Astrocyte of the hippocampus (primary cell): Measurements from ENCODE around the gene TIE1.

Experiments used
- DNase-seq: peaks from one replicate; pipeline ENCODE4 v3.0.0; 2011; ENCODE audit warnings: low read depth, low spot score

Gene TIE1

GRCh38 chr1:43312663-43313515 is 12.1 kb downstream of the TIE1 start:
- DNase-seq = no peak

- DNase-seq = no peak
Measured at GRCh38 chr1:43313771-43314170, 13.0 kb downstream of the TIE1 start.

DNA sequence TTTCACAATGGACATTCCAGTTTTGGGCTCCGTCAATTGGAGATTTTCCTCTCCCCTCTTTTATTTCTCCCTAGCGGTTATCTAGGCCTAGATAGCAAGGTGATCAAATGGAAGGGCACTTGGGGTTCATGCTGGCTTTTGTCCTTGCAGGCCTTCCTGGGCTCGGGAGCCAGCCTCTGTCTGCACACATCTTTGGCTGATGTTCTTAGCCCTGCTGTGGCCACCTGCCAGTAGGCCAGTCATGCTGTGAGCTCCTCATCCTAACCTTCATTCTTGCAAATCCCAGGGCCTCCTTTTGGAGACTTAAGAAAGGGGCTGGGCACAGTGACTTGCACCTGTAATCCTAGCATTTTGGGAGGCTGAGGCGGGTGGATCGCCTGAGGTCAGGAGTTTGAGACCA is 13.5 kb downstream of the TIE1 start:
- DNase-seq = no peak

GRCh38 chr1:43315481-43315880 is 14.7 kb downstream of the TIE1 start:
- no peak for DNase-seq

DNA sequence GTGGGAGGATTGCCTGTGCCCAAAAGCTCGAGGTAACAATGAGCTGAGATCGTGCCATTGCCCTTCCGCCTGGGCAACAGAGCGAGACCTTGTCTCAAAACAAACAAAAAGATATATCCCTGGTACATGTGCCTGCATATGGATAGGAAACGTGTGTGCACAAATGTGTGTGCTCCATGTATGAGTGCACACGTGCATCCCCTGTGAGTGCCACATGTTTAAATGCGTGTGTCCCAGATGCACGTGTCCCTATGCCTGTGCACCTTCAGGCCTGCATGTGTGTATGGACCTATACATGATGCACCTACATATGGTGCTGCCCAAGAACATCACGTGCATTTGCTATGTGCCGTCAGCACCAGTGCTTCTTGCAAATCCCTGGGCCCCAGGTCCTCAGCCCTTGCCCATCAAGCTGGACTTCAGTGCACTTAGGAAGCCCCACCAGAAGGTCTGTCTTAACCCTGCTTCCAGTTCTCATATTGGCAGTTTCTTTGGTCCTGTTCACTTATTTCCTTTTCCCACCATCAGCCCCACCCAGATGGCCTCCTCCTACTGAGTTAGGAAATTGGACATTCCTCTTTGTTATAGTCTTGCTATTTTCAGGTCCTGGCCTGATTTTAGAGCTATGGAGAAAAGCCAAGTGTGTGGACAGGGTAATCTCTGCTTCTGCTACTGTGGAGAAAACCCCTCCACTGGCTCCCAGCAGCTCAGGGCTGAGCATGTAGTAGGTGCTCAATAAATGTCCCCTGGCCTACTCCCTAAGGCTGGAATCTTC is 15.4 kb downstream of the TIE1 start:
- DNase-seq = no peak

DNA sequence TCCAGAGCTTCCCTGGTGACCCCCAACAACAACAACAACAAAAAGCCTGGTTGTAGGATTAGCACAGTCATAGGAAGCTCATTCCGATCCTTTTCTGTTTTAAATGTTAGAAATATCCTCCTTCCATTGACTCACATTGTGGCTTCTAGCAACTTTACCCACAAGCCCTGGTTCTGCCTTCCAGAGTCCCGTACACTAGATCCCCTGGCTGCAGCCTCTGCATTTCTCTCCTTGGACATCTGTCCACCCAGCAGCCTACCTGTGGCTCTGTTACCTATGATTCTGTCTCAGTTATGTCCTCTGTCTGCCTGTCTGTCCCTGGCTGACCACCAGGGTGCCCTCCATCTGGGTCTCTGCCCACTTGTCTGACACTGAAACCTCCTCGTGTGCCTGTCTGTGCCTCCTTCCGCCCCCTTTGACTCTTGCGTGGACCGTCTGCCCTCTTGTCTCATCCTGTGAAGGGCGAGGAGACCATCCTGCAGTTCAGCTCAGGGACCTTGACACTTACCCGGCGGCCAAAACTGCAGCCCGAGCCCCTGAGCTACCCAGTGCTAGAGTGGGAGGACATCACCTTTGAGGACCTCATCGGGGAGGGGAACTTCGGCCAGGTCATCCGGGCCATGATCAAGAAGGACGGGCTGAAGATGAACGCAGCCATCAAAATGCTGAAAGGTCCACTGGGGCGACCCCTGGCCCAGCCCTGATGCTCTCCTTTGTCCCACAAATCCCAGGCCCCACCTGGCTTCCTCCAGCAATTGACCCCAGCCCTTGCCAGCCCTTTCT is 16.1 kb downstream of the TIE1 start:
- DNase-seq = no peak

GRCh38 chr1:43317817-43318471 is 17.2 kb downstream of the TIE1 start:
- no peak for DNase-seq

GRCh38 chr1:43318831-43319230 is 18.0 kb downstream of the TIE1 start:
- DNase-seq = no peak

DNA sequence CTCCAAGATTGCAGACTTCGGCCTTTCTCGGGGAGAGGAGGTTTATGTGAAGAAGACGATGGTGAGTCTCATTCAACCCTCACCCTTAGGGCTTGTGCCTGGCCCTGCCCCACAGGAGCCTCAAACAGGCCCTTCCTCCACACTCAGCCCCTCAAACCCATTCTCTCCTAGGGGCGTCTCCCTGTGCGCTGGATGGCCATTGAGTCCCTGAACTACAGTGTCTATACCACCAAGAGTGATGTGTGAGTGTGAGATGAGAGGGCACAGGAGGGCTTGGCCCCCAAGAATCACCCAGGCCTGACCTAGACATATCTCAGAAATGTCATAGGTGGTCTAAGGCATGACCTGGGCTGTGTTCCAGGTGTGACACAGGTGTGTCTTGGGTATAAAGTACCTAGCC is 18.5 kb downstream of the TIE1 start:
- DNase-seq = no peak

GRCh38 chr1:43319766-43320165 is 19.0 kb downstream of the TIE1 start:
- DNase-seq = no peak

GRCh38 chr1:43321331-43321891 is 20.6 kb downstream of the TIE1 start:
- DNase-seq = no peak

DNA sequence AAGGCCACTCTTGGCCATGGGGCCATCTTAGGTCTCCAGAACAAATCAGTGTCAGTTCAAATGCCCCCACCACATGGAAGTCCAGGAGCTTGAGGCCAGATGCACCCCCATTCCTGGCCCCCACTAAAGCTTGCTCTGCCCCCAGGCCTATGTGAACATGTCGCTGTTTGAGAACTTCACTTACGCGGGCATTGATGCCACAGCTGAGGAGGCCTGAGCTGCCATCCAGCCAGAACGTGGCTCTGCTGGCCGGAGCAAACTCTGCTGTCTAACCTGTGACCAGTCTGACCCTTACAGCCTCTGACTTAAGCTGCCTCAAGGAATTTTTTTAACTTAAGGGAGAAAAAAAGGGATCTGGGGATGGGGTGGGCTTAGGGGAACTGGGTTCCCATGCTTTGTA is 21.7 kb downstream of the TIE1 start:
- no peak for DNase-seq

GRCh38 chr1:43324810-43325209 is 24.0 kb downstream of the TIE1 start:
- DNase-seq = no peak

DNA sequence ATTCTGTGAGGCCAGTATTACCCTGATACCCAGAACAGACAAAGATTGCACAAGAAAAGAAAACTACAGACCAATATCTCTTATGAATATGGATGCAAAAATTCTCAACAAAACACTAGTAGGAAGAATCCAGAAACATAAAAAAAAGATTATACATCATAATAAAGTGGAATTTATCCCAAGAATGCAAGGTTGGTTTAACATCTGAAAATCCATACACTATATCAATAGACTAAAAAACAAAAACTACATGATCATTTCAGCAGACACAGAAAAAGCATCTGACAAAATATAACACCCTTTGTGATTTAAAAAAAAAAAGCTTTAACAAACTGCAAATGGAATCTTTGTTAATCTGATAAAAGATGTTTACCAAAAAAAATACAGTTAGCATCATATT is 24.6 kb downstream of the TIE1 start:
- no peak for DNase-seq

DNA sequence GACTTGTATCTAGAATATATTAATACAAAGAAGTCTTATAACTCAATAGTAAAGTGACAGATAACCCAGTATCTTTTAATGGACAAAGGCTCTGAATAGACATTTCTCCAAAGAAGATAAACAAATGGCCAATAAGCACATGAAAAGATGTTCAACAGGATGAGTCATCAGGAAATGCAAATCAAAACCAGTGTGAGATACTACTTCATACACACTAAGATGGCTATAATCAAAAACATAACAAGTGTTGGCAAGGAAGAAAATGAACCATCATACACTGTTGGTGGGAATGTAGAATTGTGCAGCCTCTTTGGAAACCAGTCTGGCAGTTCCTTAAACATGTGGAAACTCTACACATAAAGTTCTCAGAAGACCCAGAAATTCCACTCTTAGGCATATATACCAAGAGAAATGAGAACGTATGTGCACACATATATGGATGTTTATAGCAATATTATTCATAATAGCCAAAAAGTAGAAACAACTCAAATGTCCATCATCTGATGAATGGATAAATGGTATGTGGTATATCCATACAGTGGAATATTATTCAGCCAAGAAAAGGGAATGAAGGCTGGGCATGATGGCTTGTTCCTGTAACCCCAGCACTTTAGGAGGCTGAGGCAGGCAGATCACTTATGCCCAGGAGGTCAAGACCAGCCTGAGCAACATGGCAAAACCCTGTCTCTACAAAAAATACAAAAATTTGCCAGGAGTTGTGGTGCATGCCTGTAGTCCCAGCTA is 26.9 kb downstream of the TIE1 start:
- no peak for DNase-seq

GRCh38 chr1:43329995-43330751 is 29.4 kb downstream of the TIE1 start:
- DNase-seq = peak; percentile 53

- no peak for DNase-seq
Measured at GRCh38 chr1:43331688-43332087, 30.9 kb downstream of the TIE1 start.

DNA sequence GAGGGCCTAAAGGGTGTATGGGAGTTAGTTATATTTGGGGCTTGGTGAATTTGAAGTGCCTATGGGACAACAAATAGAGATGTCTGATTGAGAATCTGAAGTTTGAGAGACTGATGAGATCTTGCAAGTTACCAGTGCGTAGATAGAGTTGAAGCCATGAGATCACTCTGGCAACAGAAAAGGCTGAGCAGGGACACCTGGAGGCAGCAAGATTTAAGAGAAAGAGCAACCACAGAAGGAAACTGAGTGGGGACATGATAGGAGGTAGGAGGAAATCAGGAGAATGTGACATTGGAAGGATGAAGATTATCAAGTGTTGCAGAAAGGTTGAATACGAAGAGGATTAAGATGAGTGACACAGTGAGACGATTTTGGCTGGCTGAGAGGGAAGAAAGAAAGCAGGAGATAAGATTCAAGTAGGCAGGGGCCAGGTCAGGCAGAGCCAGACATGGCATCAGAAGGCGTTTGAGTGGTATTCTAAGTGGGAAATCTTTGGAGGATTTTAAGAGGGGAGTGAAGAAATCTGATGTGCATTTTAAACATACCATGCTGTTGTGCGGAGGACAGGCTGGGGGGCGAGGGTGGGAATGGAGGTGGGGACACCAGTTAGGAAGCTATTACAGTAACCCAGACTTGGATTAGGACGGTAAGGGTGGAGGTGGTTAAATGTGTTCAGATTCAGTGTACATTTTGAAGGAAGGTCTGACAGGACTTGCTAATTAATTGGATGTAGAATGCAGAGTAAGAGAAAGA is 33.8 kb downstream of the TIE1 start:
- no peak for DNase-seq

DNA sequence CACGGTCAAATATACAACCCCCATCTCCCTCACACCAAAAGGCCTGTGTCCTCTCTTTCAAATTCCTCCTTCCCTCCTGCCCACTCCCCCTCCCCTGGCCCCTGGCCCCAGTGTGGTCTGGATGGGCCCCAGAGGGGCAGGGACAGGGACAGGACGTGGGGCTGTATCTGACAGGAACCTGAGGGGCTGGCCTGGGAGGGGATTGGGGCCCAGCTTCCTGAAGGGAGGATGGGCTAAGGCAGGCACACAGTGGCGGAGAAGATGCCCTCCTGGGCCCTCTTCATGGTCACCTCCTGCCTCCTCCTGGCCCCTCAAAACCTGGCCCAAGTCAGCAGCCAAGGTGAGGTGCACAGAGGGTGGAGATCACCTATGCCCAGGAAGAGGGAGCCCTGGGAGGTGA is 36.8 kb downstream of the TIE1 start, which contains the start of gene MPL:
Gene MPL (plus strand): TSS at position 231 of the 400 bp plus-strand sequence. CDS start 31 bp downstream, at position 262.
- DNase-seq = no peak
